Measurements from ENCODE around the gene PCDHA2.
"Not testable (repeated sequence)": the region's sequence is repeated elsewhere in the genome, so short reads cannot be mapped to it uniquely, and the experiment has no call there.

GRCh38 chr5:140787849-140788504, 6.7 kb upstream of the PCDHA2 start:
- TF ChIP-seq POLR2A (IDR thresholded peaks at IDR 0.05; ENCODE audit: low read depth, low read length); CTCF (IDR thresholded peaks at IDR 0.05; ENCODE audit: extremely low read depth in 1 of 2, insufficient read depth in 1 of 2, low read depth in 1 of 2, low read length in 2 of 2); POLR2AphosphoS5 (IDR thresholded peaks at IDR 0.05; ENCODE audit: insufficient read depth, low read depth, low read length); EZH2 (IDR thresholded peaks at IDR 0.05; ENCODE audit: borderline replicate concordance, low read depth, low read length, severe bottlenecking); JUN (IDR thresholded peaks at IDR 0.05; ENCODE audit: borderline replicate concordance, insufficient read depth, insufficient read length, low read depth); GATA2 (IDR thresholded peaks at IDR 0.05; ENCODE audit: insufficient read depth, insufficient read length, low read depth, low read length): not testable (repeated sequence)

Data from endothelial cell of umbilical vein (primary cell).